GM18498 (cell line): ENCODE results near the gene EHMT2.

Experiments
- ATAC-seq: cut with Tn5 transposase; IDR thresholded peaks from one replicate; pipeline ENCODE4 v1.9.1; 2021; ENCODE audit warnings: mild to moderate bottlenecking, moderate library complexity; ENCODE audit not compliant: unreplicated experiment

The EHMT2 gene

DNA sequence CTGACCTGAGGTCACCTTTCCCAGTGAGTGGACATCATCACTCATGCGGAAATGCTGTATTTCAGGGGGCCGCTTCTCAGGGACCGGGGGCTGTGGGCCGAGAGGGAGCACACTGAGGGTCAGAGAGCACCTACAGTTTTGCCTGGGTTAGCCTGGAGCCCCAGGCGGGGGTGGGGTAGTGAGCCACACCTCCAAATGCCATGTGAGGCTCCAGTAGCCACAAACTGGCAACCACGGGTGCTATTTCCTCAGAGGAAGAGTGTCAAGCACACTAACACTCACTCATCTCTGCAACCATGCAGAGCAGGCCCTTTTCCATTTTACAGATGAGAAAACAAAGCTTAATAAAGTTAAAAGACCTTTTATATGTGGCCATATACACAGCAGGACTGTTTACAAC, 4.7 kb downstream of the EHMT2 start:
- no peak for ATAC-seq

DNA sequence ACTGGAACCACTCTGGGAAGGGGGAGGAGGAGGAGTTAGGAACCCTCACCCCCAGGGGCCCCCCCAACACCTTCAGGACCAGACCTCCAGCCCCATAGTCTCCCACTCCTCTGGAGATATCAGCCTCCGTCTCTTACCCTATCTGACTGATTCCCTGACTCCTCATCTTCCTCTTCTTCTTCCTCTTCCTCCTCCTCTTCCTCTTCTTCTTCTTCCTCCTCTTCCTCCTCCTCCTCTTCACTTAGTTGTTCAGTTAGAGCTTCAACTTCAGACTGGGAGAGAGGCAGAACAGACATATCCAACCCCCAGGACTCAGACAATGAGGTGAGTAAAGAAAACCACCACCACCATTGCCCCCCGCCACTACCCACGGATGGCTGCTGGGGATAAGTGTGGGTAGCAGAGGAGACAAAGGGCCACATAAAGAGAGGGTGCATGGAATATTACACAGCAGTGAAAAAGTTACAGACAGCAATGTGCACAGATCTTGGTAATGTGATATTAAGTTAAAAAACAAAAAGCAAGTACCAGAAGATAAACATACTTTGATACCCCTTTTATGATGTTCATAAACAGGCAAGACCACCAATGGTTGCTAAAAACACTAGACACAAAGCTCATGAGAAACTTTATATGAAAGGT, 8.0 kb downstream of the EHMT2 start:
- no peak for ATAC-seq

DNA sequence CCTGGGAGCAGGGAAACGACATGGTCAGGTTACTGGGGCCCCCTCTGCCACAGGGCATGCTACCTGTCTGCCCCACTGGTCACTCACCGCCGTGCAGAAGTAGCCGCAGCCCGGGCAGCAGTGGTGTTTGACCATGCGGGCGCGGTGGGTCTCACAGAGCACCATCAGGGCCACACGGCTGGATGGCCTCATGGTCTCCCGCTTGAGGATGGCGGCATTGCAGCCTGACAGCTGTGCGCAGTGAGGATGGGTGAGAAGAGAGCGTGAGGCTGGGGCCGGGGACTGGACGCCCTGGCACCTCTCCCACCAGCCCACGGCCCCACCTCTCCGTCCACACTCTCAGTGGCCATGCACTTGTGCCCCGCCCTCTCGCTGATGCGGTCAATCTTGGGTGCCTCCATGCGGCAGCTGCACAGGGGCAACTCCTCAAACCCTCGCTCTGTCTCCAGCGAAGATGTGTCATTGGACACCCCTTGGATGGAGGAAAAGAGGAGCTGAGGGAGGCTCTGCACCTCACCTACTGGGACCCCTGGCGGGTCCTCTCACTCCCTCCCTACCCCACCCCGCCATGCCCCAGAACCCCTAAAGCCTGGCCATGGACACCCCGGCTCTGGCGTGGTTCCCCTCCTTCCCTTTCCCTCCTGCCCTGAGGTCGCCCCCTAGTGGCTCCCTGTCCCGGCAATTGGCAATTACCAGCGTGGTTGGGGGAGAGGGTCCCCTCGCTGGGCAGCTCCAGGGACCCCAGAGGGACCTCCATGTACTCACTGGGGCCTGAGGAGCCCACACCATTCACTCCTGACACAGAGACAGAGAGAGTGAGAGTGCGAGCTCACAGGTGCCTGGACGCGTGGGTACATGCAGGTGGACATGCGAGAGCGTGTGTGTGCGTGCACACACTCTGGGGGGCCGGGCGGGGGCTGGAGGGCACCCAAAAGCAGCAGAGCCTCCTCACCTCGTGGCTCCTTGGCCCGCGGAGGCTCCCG, 8.9 kb downstream of the EHMT2 start:
- no peak for ATAC-seq

- ATAC-seq = no peak
Measured at GRCh38 chr6:31887173-31888007, 10.1 kb downstream of the EHMT2 start.

DNA sequence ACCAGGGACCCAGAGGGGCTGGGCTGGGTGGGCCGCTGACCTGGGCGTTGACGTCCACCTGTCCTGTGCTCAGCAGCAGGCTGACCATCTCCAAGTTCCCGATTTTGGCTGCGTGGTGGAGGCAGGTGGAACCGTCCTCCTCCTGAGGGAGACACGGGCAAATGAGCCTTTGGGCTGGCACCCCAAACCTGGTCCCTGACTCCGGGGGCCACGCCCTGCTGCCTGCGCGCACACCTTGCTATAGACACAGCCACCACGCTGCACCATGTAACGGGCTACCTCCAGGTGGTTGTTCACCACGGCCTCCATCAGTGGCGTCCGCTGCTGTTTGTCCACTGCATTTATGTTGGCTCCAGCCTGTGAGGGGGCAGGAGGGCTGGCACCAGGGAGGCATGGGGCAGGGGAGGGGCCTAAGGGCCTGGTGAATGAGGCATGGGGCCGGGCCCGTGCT, 10.9 kb downstream of the EHMT2 start:
- no peak for ATAC-seq

- no peak for ATAC-seq
Measured at GRCh38 chr6:31884528-31885035, 12.9 kb downstream of the EHMT2 start.

DNA sequence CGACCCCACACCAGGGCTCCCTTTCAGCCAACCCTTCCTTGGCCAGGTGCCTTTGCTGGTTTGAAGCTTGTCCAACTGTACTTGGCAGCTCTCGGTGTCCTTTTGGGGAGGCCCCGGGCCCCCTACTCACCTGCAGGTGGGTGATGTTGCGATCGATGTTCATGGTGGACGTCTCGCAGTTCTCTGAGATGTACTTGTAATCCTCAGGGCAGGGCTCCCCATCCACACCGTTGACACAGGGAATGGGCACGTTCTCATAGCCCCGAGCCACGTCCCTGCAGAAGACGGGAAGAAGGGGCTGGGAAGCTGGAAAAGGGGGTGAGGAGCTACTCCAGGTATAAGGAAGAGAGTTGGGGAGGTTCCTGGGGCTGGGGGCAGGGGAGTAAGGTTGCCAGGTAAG, 13.8 kb downstream of the EHMT2 start:
- ATAC-seq = no peak

GRCh38 chr6:31882344-31882743, 15.2 kb downstream of the EHMT2 start:
- no peak for ATAC-seq

DNA sequence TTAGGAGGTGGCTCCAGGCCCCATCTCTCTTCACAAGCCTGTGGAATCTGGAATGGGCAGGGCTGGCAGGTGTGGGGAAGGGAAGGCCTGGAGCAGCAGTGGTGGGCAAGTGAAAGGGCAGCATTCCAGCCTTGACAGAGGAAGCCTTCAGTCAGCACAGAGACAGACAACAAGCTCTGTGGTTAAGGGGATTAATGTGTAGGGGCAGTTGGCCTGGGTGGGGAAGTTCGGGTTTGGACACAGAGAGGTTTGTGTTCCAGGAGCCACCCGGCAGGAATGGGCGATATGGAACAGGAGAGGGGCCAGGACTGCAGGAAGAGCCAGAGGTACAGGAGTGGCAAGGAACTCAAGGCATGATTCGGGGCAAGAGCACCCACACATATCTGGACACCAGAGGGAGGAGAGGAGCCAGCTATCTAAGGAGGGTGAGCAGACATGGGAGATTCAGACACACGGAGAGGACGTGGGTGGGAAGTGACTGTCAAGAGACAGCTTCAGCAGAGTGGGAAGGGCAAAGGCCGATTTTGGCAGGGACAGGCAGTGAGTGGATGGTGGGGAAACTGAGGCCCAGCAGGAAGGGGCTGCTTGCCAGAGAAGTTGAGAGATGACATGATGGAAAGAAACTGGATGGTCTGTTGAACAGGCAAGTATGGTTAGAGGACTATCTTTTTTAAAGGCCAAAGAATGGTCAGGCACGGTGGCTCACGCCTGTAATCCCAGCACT, 16.2 kb downstream of the EHMT2 start:
- no peak for ATAC-seq

GRCh38 chr6:31880616-31881015, 16.9 kb downstream of the EHMT2 start:
- no peak for ATAC-seq

DNA sequence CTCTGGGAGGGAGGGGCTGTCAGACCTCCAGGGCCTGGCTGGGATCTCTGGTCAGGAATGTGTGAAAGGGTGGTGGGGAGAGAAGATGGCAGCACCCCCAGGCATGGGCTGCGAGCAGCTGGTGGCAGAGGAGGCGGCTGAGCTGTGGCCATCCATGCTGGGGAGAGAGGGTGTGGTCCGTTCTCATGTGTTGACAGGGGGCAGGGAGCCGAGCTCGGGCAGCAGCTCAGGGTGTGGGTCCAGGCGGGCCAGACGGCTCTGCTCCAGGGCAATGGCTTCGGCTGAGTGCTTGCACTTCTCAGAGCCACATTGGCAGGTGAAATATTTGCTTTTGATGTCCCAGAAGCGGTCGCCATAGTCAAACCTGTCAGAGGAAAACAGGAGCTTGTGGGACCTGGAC, 17.6 kb downstream of the EHMT2 start:
- ATAC-seq = no peak

- no peak for ATAC-seq
Measured at GRCh38 chr6:31879143-31879542, 18.4 kb downstream of the EHMT2 start.

DNA sequence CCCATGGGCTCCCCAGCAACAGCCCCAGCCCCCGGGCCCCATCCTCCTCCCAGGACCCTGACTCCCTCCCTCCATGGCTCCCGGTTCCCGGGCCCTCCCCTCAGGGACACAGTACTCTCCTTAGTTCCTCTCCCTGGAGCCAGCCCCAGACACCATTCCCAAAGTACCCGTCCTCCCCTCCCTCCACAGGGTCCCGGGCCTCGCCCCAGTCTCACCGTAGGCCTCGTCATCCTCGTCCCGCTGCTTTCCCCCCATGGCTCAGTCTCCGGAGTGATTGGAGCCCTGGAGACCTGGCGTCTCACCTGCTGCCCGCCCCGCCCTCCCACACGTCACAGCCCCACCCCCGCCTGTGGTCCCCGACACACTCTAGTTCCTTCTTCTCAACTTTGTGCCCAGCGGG, 18.8 kb downstream of the EHMT2 start, which contains the start of gene SLC44A4:
Gene SLC44A4 (minus strand): TSS at position 272 of the 400 bp plus-strand sequence. CDS start 17 bp downstream, at position 255.
- no peak for ATAC-seq

DNA sequence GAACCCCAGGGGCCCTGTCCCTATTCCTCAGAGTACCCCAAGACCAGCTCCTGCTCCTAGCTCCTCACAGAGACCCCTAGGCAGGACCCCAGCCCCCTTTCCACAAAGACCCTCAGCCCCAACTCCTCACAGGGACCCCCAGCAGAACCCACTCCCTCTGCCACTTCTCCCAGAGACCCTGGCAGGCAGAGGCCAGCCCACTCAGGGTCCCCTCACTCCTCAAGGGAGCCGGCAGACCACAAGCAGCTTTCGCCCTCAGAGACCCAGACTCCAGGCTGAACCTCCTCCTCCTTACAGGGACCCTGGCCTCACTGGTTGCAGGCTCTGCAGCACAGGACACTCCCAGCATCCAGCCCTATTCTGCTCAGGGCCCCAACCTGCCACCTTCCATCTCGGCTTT, 19.3 kb downstream of the EHMT2 start:
- no peak for ATAC-seq

GRCh38 chr6:31877651-31878161, 19.8 kb downstream of the EHMT2 start:
- ATAC-seq = no peak

DNA sequence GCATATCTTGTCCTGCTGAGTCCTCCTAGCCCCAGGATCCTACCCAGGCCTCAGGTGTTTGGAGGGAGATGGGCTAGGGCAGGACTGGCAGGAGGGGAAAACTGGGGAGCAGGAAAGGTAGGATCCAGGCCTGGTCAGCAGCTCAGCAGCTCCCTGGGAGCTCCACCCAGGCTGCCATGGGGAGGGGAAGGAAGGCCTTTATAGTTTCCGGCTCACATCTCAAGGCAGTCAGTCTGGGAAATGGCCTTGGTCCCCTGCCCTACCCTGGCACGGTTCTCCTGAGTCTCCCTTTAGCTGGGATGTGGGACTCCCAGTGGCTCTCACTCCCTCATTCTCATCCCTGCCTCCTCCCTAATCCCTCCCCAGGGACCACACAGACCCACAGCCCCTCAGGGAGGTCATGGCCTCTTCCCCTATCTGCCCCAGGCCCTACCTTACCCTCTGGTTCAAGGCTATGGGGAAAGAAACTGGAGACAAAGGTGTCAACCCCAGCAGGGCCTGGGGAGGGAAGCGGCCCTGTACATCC, 20.3 kb downstream of the EHMT2 start:
- no peak for ATAC-seq

- no peak for ATAC-seq
Measured at GRCh38 chr6:31876357-31876756, 21.1 kb downstream of the EHMT2 start.

DNA sequence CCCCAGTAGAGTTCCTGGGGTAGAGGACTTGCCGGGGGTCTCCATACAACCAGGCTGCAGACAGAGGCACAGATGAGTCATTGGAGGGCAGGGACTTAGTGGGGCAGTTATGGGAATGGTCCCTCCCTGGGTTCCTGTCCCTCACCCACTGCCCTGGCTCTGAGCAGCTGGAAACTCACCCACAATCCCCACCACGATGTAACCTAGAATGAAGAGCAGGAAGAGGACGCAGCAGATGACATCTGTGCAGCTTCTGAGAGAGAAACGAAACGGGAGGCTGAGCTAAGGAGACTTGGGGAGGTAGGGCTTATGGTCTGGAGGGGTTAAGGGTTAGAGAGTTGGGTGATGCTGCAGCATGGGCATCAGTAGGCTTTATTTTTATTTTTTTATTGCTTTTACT, 21.6 kb downstream of the EHMT2 start:
- no peak for ATAC-seq

DNA sequence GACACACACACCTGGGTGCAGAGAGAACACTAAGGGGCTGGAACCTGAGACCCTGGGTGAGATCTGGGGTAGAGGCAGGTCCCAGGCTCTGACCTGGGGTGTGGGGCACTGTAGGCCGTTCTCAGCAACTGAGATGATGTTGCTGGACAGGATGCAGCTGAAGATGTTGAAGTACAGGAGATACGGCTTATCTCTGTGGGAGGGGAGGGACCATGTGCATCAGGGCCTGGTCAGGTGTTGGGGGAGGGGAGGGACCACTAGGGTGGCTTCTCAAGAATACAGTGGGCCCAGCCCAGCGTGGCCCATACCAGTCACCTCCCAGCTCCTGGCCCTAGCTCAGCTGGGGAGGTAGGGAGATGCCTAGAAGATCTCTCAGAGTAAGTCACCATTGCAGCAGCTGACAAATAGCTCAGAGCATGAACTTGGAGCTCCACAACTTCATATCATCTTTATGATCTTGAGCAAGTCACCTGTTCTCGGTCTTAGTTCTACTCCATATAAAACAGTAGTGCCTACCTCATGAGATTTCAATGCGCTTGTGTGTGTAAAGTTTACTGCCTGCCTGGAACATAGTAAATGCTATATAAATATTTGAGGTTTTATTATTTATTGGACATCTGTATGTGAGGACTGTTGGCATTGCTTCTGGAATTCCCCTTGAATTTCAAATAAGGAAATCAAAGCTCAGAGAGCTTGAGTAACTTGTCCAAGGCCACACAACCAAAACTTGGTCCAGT, 22.5 kb downstream of the EHMT2 start:
- ATAC-seq = no peak
